Stimulated activated CD4-positive, alpha-beta T cell treated with anti-CD3 and anti-CD28 coated beads, TNF-alpha, amount 100 ng/mL, for 1 hour (primary cell): ENCODE results near the gene HEPN1.

ENCODE experiments used
- DNase-seq, 3 donors: peaks; one replicate each; pipeline ENCODE4 v3.0.0-alpha.2; 2020; ENCODE audit warnings: low read depth in 3 of 3, low spot score in 1 of 3

The HEPN1 gene

GRCh38 chr11:124899383-124900145, 19.5 kb upstream of the HEPN1 start:
- DNase-seq: no peak

- no peak for DNase-seq
Measured at GRCh38 chr11:124900464-124900863, 18.6 kb upstream of the HEPN1 start.

DNA sequence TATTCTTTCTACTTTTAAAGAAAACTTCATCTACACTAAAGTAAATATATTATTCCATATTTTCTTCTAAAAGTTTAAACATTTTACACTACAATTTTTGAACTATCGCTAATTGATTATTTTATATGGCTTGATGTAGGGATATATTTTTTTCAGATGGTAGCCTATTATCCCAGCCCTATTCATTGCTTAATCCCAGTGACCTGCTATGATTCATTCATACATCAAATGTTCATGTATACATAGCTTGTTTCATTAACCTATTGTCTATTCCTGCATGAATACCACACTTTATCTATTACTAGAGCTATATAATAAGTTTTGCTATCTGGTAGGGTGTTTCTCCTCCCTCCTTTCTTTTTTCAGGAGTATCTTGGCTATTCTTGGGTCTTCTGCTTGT, 16.4 kb upstream of the HEPN1 start:
- no peak for DNase-seq

- DNase-seq: no peak
Measured at GRCh38 chr11:124915541-124916369, 3.3 kb upstream of the HEPN1 start.

GRCh38 chr11:124916370-124916710, 2.7 kb upstream of the HEPN1 start:
- DNase-seq: no peak

DNA sequence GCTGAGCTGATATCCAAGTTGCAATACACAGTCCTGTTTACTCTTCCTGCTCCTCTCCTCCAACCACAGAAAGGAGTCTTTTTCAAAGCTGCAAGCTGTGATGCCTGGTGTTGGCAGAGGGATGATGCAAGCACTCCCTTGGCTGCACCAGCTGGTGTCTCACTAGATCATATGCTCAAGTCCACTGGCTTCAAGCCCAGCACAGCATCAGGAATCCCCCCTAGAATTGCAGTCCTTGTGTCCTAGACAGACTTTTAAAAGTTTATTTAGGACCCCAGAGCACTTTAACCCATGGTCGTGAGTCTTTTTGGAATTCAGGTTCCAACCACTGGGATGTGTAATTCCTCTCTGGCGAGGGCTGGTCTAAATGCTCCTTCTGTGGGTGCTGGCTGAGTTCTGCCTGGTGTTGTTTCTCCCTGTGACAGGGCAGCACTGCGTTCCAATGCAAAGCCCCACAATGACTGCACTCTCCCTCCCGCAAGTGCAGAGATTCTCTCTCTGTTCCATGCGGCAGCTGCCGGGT, 1.9 kb upstream of the HEPN1 start:
- no peak for DNase-seq

- DNase-seq: no peak
Measured at GRCh38 chr11:124919898-124920297, 848 bp downstream of the HEPN1 start.

GRCh38 chr11:124920356-124920755, 1.3 kb downstream of the HEPN1 start:
- no peak for DNase-seq

GRCh38 chr11:124920870-124921609, 2.0 kb downstream of the HEPN1 start:
- peak; percentile 46 to 68 (median 62) for DNase-seq

- no peak for DNase-seq
Measured at GRCh38 chr11:124922831-124923230, 3.8 kb downstream of the HEPN1 start.

GRCh38 chr11:124923296-124923695, 4.2 kb downstream of the HEPN1 start:
- no peak for DNase-seq

DNA sequence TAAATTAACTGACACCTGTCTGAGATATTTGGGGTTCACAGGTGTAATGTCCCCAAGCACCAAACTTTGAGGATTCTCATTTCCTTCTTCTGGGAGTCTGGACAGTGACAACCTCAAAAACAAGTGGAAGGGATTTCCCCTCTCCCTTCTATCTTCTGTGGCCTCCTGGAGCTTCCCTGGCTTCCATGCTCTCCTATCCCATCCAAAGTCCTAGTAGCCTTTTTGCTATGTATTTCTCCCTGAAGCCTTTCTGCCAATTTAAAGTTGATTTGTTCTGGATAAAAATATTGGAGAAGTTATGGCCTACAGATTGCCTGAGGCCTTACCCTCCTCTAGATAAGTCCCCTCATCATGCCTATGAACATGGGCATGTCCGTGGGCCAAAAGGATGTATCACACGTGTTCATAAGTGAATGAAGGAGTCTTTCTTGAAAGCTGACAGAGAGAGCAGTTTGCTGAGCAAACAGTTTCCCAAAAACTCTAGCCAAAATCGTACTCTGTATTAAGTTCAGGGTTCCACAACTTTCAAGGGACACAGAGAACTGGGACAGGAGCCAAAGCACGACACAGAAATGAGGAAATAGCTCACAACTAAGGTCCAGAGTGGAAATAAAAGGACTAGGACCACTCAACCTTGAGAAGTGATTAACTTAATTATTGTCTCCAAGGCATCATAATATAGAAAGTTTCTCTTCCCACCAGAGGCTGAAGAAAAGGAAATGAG, 10.1 kb downstream of the HEPN1 start:
- no peak for DNase-seq

DNA sequence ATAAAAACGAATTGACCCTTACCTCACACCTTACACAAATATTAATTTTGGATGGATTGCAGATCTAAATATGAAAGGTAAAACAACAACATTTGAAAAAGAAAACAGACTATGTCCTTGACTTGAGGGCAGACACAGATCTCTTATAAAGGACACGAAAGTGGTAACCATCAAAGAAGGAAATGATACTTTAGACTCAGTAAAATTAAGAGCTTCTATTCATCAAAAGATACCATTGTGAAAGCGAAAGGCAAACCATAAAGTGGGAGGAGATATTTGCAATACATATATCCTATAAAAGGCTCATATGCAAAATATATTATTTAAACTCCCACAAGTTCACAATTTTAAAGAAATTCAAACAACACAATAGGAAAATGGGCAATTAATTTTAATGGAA, 11.7 kb downstream of the HEPN1 start:
- DNase-seq: no peak

GRCh38 chr11:124934862-124935547, 16.0 kb downstream of the HEPN1 start:
- DNase-seq: no peak

- no peak for DNase-seq
Measured at GRCh38 chr11:124935548-124936514, 16.8 kb downstream of the HEPN1 start, which contains the start of gene HEPACAM. Gene HEPACAM (minus strand): TSS chr11:124936047. CDS start chr11:124936006, 41 bp downstream.

DNA sequence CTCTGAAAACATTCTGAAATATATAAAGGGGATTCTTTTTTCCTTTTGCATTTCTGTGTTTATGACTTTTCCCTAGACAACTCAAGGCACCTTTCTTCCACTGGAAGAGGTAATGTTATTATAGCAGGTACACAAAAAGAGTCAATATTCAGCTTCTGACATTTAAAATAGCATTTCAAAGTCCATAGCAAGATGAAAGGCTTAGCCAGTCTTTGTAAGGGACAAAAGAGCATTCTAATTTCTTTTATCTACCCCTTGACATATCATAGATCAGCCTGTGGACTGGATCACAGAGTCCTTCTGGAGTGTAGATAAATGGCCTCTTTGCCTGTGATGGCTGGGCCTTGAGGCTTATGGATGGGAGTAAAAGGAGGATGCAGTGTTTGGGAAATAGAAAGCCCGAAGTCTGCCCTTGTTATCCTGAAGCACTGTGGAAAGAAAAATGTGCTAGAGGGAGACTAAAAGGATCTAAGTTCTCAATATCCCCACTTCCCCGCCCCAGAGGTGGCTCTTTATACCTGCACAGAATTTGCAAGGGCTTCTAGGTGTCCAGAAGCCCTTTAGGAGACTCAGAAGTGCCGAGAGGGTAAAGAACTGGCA, 18.4 kb downstream of the HEPN1 start:
- DNase-seq: no peak

DNA sequence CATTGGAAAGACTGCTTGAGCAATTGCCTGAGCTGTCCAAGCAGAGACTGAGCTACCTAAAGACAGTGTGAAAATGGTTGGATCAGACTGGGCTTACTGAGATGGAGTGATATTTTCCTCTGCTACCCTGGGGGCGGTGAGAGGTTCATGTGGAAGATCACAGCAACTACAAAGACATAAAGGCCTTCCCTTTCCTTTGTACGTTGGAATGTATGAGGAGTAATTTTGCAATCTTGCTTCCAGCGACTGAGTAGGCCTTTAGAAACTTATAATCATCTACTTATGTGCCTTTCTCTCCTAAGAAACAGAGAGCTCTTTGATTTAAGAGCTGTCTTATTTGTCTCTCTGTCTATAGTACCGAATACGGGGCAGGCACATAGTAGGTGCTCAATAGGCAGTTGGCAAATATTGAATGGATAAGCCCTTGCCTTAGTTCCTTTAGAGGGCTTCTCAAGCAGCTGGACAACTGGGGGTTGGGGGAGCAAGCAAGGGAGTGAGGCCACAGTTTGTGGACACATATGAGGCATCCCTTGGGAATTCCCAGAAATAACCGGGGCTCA, 19.2 kb downstream of the HEPN1 start:
- DNase-seq: no peak

DNA sequence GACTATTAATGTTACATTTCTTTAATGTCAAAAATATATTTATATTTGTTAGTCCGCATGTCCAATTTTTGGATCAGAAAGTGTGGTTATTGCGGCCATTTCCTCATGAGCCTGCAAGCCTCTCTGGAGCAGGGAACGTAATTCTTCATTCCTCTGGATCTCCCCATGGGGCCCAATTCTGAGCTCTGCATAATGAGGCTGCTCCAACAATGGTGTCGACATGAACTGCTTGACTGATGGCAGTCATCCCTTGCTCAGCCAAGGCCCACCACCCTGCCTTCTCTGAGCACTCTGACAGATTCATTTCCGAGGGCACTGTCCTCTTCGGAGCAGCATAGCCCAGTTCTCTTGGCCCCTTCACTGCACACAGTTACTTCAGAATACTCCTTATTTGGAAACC, 19.9 kb downstream of the HEPN1 start:
- no peak for DNase-seq
